Measurements from ENCODE around the gene CTNNA2. TPM values are rescaled to one million over a fixed set of nuclear protein-coding genes. Genes with fewer than 3 reads are reported as not detected.

The CTNNA2 gene
- total RNA-seq, 1 experiment from 2014 or later = not detected

DNA sequence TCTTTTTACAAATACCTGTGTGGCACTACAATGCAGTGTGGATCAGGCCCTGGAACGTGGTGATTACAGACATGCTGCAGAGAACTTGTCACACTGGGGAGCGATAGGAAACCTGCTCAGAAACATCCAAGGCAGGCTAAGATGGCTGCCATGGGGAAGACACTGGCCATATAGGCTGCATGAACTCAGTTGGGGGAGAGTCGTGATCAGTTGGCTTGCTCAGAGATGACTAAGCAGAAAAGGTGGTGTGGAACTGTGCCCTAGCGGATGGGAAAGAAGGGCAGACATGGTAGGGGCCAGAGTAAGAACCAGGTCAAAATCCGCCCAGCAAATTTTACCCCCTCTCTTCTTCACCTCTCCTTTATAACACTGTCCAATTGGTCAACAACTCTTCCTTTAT is 483.9 kb downstream of the CTNNA2 start:
- no peak overlapping the region for H3K4me3 ChIP-seq
- no peaks in the 10 kb centered on the region for H3K27me3 ChIP-seq (ENCODE audit: insufficient read depth, low read depth)
- no peak overlapping the region for H2AFZ ChIP-seq
- POLR2A ChIA-PET (ENCODE audit: unreplicated experiment) = no interaction called here
- no peaks in the 10 kb centered on the region for H3K4me1 ChIP-seq (replicated peaks; ENCODE audit: insufficient read depth)
- H3K27ac ChIP-seq = no peak overlapping the region
- no peaks in the 10 kb centered on the region for H3K36me3 ChIP-seq (ENCODE audit: low read depth)
- no peaks in the 10 kb centered on the region for H4K20me1 ChIP-seq (ENCODE audit: insufficient read depth)
- H3K9me2 ChIP-seq (ENCODE audit: insufficient read depth) = no peaks in the 10 kb centered on the region
- H3K79me2 ChIP-seq (ENCODE audit: low read depth) = no peaks in the 10 kb centered on the region
- BruUV-seq (replicated peaks) = no TSS peak
- H3K4me2 ChIP-seq = no peak overlapping the region
- DNase-seq = no peak
- H3F3A ChIP-seq (ENCODE audit: insufficient read depth, low read depth) = no peaks in the 10 kb centered on the region
- CTCF ChIA-PET = no interaction called here
- no peak for TF ChIP-seq EZH2 (IDR thresholded peaks at IDR 0.05; ENCODE audit: low read depth)
- intact Hi-C loops (cut with micrococcal nuclease; ENCODE audit: unreplicated experiment) = no loop called here
- no peaks in the 10 kb centered on the region for H3K9me3 ChIP-seq (ENCODE audit: insufficient read depth, low read depth)

DNA sequence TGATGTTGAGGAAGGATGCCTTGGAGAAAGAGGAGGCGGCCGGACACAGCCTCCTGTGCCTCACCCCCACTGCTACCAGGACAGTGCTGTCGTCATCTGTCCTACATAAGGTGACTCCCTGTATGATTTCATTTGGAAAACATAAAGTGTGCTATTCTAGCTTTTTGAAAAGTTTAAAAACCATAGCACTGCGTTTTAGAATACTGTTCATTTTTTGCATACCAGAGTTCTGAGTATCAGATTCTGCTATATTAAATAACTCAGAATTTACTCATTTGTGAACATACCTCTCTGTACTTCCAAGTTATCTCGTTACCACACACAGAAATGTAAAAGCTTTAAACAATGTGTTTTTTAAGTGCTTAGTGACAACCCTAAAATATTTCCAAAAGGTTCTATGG is 488.9 kb downstream of the CTNNA2 start:
- POLR2A ChIA-PET (ENCODE audit: unreplicated experiment) = no interaction called here
- no TSS peak for BruUV-seq (replicated peaks)
- Histone ChIP-seq H3K4me2 (no peak overlapping the region), H3K9me2 (ENCODE audit: insufficient read depth) (no peaks in the 10 kb centered on the region), H3K79me2 (ENCODE audit: low read depth) (no peaks in the 10 kb centered on the region), H3F3A (ENCODE audit: insufficient read depth, low read depth) (no peaks in the 10 kb centered on the region), H3K27ac (no peak overlapping the region), H3K27me3 (ENCODE audit: insufficient read depth, low read depth) (no peaks in the 10 kb centered on the region), H3K36me3 (ENCODE audit: low read depth) (no peaks in the 10 kb centered on the region), H4K20me1 (ENCODE audit: insufficient read depth) (no peaks in the 10 kb centered on the region), H3K4me3 (no peak overlapping the region), H3K4me1 (replicated peaks; ENCODE audit: insufficient read depth) (no peaks in the 10 kb centered on the region), H2AFZ (no peak overlapping the region), H3K9me3 (ENCODE audit: insufficient read depth, low read depth) (no peaks in the 10 kb centered on the region)
- CTCF ChIA-PET = no interaction called here
- no peak for DNase-seq
- no peak for TF ChIP-seq CTCF (conservative IDR thresholded peaks at IDR 0.05)
- intact Hi-C loops (cut with micrococcal nuclease; ENCODE audit: unreplicated experiment) = no loop called here

GRCh38 chr2:80002112-80002511 is 489.3 kb downstream of the CTNNA2 start:
- TF ChIP-seq CTCF (conservative IDR thresholded peaks at IDR 0.05) = no peak
- no peak for TF ChIP-seq EZH2 (IDR thresholded peaks at IDR 0.05; ENCODE audit: low read depth)
- Histone ChIP-seq H3K27me3 (ENCODE audit: insufficient read depth, low read depth) (no peaks in the 10 kb centered on the region), H3K27ac (no peak overlapping the region), H3K4me2 (no peak overlapping the region), H3K9me2 (ENCODE audit: insufficient read depth) (no peaks in the 10 kb centered on the region), H3K4me3 (no peak overlapping the region), H3F3A (ENCODE audit: insufficient read depth, low read depth) (no peaks in the 10 kb centered on the region), H3K9me3 (ENCODE audit: insufficient read depth, low read depth) (no peaks in the 10 kb centered on the region), H3K4me1 (replicated peaks; ENCODE audit: insufficient read depth) (no peaks in the 10 kb centered on the region), H4K20me1 (ENCODE audit: insufficient read depth) (no peaks in the 10 kb centered on the region), H2AFZ (no peak overlapping the region), H3K36me3 (ENCODE audit: low read depth) (no peaks in the 10 kb centered on the region), H3K79me2 (ENCODE audit: low read depth) (no peaks in the 10 kb centered on the region)
- CTCF ChIA-PET = no interaction called here
- POLR2A ChIA-PET (ENCODE audit: unreplicated experiment) = no interaction called here
- no peak for DNase-seq
- no TSS peak for BruUV-seq (replicated peaks)
- intact Hi-C loops (cut with micrococcal nuclease; ENCODE audit: unreplicated experiment) = no loop called here

DNA sequence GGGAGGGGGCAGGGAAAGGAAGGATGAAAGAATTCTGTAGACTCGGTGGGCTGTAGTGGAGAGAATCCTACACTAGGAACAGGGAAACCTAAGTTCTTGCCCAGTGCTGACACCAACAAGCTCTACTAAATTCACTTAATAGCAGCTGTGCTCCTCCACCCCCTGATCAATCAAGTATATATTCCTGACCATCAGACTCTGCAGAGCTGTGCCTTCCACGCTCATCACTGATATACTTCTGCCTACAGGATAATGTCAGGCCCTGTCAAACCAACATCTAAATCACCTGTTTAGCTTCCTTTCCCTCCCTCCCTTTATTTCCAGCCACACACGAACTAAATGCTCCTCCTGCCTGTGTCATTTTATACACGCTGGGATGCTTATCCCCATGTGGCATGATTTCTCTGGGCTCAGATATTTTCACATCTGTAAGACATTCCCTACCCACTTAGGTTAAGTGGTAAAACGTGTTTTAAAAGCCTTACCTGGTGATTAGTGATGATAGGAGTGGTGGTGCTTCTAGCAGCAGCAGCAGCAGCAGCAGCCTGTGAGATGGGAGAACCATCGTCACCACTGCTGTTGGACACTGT is 489.8 kb downstream of the CTNNA2 start:
- no TSS peak for BruUV-seq (replicated peaks)
- CTCF ChIA-PET = no interaction called here
- TF ChIP-seq EZH2 (IDR thresholded peaks at IDR 0.05; ENCODE audit: low read depth) (no peak), CTCF (conservative IDR thresholded peaks at IDR 0.05) (no peak)

More for the DNA sequence above, 489.8 kb downstream of the CTNNA2 start:
- no peaks in the 10 kb centered on the region for H3F3A ChIP-seq (ENCODE audit: insufficient read depth, low read depth)
- intact Hi-C loops (cut with micrococcal nuclease; ENCODE audit: unreplicated experiment) = no loop called here
- H3K27me3 ChIP-seq (ENCODE audit: insufficient read depth, low read depth) = no peaks in the 10 kb centered on the region
- POLR2A ChIA-PET (ENCODE audit: unreplicated experiment) = no interaction called here
- no peak overlapping the region for H3K27ac ChIP-seq
- H3K9me3 ChIP-seq (ENCODE audit: insufficient read depth, low read depth) = no peaks in the 10 kb centered on the region
- no peaks in the 10 kb centered on the region for H3K79me2 ChIP-seq (ENCODE audit: low read depth)
- H4K20me1 ChIP-seq (ENCODE audit: insufficient read depth) = no peaks in the 10 kb centered on the region
- H3K4me3 ChIP-seq = no peak overlapping the region
- no peaks in the 10 kb centered on the region for H3K9me2 ChIP-seq (ENCODE audit: insufficient read depth)
- H3K4me2 ChIP-seq = no peak overlapping the region
- no peaks in the 10 kb centered on the region for H3K4me1 ChIP-seq (replicated peaks; ENCODE audit: insufficient read depth)
- DNase-seq = no peak
- H2AFZ ChIP-seq = no peak overlapping the region
- H3K36me3 ChIP-seq (ENCODE audit: low read depth) = no peaks in the 10 kb centered on the region

Data from PC-9 (cell line).